Fibroblast of the aortic adventitia (primary cell): Measurements from ENCODE around the gene HS3ST2. TPM values are rescaled to one million over a fixed set of nuclear protein-coding genes. Genes with fewer than 3 reads are reported as not detected.

Source experiments
- DNase-seq: peaks from one replicate; pipeline ENCODE4 v3.0.0-alpha.2; 2010; ENCODE audit warnings: low read depth
- H3K4me3 ChIP-seq: 2 replicates; pipeline ENCODE4 v1.5.1; 2011; ENCODE audit warnings: low read depth, mild to moderate bottlenecking, control low read depth, low read length, moderate library complexity
- total RNA-seq: library from RNA; depleted of rRNA; stranded (reverse); fragments of >200 nt; gene quantifications from 2 replicates; pipeline ENCODE4 v1.2.3, GENCODE V29; 2012; ENCODE audit warnings: low replicate concordance
- TF ChIP-seq, protein P1 (sequence below): IDR thresholded peaks from 2 replicates; pipeline ENCODE4 v1.5.1; 2011; ENCODE audit warnings: mild to moderate bottlenecking, low read length, control low read depth, inconsistent platforms; ENCODE audit not compliant: insufficient read depth

Gene HS3ST2
- total RNA-seq, 1 donor, result not detected

DNA sequence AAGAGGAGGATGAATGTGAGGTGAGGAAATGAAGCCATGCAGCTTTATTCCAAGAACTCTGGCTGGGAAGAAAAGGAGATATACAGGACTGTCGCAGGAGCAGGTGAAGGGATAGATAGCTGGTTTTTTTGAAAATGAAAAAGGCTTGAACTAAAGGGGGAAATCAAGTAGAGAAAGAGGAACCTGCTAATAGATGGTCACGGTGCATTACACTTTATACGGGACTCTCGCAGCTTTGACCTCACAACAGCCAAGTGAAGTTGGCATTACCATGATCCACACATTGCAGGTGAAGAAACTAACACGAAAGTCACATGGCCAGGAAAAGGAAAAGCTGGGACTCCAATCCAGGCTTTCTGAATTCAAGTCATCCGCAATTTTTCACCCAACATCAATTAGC, 86.9 kb downstream of the HS3ST2 start:
- no peak overlapping the region for H3K4me3 ChIP-seq
- DNase-seq, result no peak
- TF ChIP-seq, protein P1, sequence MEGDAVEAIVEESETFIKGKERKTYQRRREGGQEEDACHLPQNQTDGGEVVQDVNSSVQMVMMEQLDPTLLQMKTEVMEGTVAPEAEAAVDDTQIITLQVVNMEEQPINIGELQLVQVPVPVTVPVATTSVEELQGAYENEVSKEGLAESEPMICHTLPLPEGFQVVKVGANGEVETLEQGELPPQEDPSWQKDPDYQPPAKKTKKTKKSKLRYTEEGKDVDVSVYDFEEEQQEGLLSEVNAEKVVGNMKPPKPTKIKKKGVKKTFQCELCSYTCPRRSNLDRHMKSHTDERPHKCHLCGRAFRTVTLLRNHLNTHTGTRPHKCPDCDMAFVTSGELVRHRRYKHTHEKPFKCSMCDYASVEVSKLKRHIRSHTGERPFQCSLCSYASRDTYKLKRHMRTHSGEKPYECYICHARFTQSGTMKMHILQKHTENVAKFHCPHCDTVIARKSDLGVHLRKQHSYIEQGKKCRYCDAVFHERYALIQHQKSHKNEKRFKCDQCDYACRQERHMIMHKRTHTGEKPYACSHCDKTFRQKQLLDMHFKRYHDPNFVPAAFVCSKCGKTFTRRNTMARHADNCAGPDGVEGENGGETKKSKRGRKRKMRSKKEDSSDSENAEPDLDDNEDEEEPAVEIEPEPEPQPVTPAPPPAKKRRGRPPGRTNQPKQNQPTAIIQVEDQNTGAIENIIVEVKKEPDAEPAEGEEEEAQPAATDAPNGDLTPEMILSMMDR, result no peak

DNA sequence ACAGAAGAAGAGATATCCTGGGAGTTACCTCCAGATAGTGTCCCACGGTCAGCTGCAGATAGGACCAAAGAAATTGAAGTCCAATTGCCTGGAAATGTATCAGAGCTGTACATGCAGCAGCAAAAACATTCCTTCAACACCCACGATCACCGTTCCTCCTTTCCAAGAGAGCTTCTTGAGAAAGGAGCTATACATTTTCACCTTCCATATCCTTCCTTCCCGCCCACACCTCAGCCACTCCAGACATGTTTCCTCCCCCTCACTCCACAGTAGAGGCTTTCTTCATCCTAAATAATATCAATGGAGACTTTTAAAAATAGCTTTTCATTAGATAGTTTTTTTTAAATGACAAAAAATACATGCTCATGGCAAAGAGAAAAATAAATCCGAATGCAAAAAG, 87.6 kb downstream of the HS3ST2 start:
- H3K4me3 ChIP-seq, result no peak overlapping the region
- TF ChIP-seq, protein P1, result no peak
- DNase-seq, result no peak

DNA sequence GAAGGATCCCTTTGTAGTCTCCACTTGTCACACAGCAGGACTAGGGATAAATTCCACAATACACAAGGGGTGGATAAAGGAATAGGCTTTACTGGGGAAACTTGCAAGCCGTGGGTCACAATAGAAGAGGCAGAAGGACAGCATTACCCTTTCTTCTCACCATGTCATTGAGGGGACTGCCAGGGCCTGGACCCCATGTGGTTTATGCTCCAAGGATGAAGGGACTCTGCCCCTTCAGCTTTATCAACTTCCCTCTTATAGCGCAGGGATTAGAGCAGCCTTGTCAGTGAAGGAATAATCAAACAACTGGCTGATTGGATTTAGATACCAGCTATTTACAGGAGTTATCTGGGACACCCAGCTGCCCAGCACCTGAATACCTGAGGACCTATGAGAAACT, 89.8 kb downstream of the HS3ST2 start:
- TF ChIP-seq, protein P1, result no peak
- no peak for DNase-seq
- no peak overlapping the region for H3K4me3 ChIP-seq

DNA sequence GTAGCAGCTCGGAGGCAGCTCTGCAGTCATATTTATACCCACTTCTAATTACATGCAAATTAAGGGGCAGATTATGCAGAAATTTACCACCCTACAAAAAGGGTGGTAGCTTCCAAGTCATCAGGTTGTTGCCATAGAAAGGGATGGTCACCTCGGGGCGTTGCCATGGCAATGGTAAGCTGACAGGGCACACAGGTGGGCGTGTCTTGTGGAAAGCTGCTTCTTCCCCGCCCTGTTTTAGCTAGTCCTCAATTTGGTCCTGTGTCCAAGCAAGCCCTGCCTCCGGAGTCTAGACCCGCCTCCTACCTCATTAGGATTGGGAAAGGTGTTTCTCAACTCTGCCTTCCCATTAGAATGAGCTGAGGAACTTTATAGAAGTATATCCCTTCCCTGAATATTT, 98.7 kb downstream of the HS3ST2 start:
- no peak for DNase-seq
- H3K4me3 ChIP-seq, result no peak overlapping the region
- TF ChIP-seq, protein P1, result no peak

DNA sequence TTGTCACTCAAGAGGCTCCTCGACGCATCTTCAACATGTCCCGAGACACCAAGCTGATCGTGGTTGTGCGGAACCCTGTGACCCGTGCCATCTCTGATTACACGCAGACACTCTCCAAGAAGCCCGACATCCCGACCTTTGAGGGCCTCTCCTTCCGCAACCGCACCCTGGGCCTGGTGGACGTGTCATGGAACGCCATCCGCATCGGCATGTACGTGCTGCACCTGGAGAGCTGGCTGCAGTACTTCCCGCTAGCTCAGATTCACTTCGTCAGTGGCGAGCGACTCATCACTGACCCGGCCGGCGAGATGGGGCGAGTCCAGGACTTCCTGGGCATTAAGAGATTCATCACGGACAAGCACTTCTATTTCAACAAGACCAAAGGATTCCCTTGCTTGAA, 101.0 kb downstream of the HS3ST2 start:
- H3K4me3 ChIP-seq, result no peak overlapping the region
- TF ChIP-seq, protein P1, result no peak
- DNase-seq, result no peak

DNA sequence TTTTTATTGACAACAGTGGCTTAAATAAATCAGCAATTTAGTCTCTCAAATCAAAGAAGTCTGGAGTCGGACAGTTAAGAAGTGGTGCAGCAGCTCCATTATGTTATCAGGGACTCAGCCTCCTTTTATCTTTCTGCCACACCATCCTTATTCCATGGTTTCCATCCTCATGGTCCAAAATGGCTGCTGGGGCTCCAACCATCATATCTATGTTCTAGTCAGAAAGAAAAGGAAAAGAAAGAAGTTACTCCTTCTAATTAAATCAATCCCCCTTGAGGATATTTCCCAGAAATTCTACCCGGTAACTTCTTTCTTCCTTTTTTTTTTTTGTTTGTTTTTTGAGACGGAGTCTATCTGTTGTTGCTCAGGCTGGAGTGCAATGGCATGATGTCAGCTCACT, 109.5 kb downstream of the HS3ST2 start:
- TF ChIP-seq, protein P1, result no peak
- H3K4me3 ChIP-seq, result no peak overlapping the region
- DNase-seq, result no peak

DNA sequence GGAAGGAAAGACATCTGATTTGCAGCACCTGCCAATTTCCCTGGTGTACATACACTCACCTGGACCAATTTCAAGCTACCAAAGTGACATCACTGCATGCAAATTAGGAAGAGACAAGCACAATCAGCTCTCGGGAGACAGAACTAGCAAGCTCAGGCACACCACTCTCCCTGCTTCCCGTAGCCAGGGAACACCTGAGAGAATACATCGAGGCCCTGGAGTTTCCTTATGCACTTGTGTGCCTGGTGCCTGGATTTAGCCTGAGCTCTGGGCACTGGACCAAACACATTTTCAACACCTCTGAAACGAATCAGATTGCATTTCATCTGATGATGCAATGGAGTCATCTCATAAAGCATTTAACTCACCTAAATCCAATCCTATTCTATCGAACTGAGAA, 110.5 kb downstream of the HS3ST2 start:
- H3K4me3 ChIP-seq, result no peak overlapping the region
- TF ChIP-seq, protein P1, result no peak

More for the DNA sequence above, 110.5 kb downstream of the HS3ST2 start:
- no peak for DNase-seq
